CMK (cell line): ENCODE measurements around the gene GSTT2B.
A peak's percentile ranks its signal among the peaks of the same experiment; 100 is the strongest.
"Not testable (repeated sequence)": the region's sequence is repeated elsewhere in the genome, so short reads cannot be mapped to it uniquely, and the experiment has no call there.

Experiments used
- DNase-seq: peaks from one replicate; pipeline ENCODE4 v3.0.0-alpha.2; 2010; ENCODE audit warnings: low read depth

The GSTT2B gene

GRCh38 chr22:23940166-23940565 is 20.8 kb downstream of the GSTT2B start:
- DNase-seq: not testable (repeated sequence)

DNA sequence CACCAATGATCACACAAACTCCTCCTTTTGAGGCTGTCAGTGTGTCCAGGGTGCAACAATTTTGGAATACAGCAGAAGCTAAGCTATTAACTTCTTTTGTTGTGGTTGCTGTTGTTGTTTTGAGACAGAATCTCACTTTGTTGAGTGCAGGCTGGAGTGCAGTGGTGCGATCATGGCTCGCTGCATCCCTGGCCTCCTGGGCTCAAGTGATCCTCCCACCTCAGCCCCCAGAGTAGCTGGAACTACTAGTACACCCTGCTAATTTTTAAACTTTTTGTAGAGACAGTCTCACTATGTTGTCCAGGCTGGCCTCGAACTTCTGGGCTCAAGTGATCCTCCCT is 22.0 kb downstream of the GSTT2B start:
- DNase-seq: no peak

DNA sequence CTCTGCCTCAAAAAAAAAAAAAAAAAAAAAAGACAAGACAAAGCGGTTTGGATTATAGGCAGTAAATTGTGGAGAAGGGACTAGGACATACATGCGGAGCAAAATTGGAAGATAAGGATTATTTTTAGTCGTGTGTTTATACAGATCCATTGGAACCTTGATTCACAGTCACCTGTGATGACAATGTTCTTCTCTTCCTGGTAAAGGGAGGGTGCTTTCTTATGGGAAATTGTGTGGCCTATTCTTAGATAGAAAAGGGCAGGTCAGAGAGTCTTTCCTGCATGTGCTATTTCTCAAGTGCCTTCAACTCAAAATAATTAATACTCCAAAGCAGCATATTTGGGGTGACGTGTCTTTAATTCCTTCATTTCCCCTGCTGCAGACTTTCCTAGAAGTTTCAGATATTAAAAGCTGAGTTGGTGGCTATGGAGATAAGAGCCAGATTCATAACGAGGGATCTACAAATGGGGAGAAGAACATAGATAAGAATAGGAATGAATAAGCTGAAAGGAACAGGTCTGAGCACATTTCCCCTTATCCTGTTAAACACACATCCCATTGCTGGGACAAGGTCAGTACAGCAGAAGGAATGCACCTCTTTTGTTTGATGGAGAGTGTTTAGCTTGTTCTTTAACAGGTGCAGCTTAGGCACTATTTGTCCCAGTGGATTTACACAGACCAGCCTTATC is 22.5 kb downstream of the GSTT2B start:
- DNase-seq: peak; percentile 56

DNA sequence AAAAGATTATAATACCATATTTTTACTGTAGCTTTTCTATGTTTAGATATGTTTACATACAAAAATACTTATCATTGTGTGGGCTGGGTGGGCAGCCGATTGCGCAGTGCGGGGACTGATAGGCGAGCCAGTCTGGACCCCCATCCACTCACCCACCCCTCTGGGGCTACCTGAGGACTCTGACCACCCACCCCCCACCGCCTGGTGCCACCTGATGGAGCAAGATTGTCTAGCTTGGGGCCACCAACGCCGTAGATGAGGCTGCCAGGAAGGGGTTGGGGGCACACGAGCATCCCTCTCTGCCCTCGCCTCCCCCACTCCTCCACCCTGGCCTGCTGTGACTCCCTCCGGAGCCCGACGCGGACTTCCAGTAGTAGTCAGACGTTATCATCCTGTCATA is 34.4 kb downstream of the GSTT2B start:
- no peak for DNase-seq

- DNase-seq: no peak
Measured at GRCh38 chr22:23925020-23925606, 35.9 kb downstream of the GSTT2B start.

DNA sequence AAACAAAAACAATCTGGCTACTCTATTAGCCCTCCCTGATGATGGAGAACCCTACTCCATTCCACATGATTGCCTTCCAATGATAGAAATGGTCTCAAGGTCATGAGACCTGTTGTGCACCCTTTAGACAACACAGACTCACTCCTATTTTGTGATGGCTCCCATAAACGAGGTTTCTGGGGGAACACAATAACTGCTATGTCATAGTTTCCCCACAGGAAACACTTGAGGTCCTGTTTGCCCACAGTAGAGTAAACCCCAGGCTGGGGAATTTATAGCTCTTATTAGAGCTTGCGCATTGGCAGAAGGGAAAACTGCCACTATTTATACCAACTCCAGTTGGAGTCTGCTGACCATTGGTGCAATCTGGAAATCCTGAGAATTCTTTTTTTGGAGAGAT is 38.1 kb downstream of the GSTT2B start:
- no peak for DNase-seq

- not testable (repeated sequence) for DNase-seq
Measured at GRCh38 chr22:23921586-23922201, 39.3 kb downstream of the GSTT2B start.

- DNase-seq: not testable (repeated sequence)
Measured at GRCh38 chr22:23920267-23920611, 40.8 kb downstream of the GSTT2B start.

GRCh38 chr22:23915290-23915689 is 45.7 kb downstream of the GSTT2B start:
- no peak for DNase-seq

DNA sequence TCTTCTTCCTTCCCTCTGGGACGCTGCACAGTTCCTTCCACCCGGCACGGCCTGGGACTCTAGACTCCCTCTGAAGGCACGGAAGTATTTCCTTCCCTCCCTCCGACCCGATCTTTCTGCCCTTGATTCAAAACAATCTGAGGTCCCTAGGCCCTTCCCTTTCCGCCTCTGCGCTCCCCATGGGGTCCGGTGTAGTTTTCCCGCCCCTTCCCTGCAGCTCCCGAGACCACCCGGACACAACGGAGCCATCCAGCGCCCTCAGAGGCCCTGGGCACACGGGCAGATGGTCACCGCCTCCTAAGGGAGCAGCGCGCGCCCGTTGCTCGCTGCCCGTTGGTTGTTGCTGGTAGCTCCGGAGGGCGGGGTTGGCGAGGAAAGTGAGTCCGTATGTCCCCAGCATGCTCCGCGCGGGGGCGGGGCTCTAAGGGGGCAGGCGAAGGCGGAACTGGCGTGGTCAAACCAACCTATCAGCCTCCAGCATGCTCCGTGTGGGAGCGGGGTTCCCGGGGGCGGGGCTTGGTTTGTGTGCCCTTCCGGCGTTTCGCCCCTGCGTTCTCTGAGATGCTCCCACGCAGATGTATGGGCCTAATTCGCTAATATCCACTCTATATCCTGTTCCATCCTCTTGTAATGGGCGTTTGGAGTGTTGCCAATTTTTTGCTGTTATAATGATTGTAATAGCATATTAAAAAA is 47.2 kb downstream of the GSTT2B start:
- peak; percentile 99 for DNase-seq

GRCh38 chr22:23913306-23913660 is 47.7 kb downstream of the GSTT2B start:
- no peak for DNase-seq

GRCh38 chr22:23912293-23912903 is 48.6 kb downstream of the GSTT2B start:
- DNase-seq: no peak

- peak; percentile 74 for DNase-seq
Measured at GRCh38 chr22:23911318-23911980, 49.5 kb downstream of the GSTT2B start.

DNA sequence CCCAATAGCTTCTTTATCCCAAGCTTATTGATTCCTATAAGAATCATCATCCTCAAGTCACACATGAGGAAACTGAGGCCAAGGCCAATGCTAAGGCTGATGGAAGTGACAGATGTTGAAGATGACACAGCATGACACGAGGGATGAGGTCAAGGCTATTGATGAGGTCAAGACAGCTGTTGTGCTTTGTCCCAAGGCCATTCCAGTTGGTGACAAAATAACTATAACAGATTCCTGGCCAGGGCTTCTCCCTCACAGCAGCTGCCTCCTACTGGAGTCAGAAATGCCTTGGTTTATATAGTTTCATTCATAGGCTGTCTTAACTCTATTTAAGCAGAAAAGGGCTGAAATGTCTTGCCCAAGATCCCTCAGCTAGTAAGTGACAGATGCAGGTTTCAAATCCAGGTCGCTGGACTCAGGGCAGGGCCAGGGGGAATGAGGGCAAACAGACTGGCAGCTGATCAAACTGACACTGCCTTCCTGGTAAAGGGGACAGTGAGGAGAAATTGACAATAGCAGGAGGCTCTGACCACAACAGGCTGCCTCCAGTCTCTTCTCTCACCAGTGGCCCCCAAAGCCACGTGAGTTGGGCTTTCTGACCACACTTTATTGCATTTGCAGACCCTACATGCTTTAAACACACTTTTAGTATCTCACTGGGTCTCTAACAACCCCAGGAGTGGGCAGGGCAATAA is 50.4 kb downstream of the GSTT2B start:
- DNase-seq: no peak

GRCh38 chr22:23909296-23909898 is 51.6 kb downstream of the GSTT2B start:
- no peak for DNase-seq

DNA sequence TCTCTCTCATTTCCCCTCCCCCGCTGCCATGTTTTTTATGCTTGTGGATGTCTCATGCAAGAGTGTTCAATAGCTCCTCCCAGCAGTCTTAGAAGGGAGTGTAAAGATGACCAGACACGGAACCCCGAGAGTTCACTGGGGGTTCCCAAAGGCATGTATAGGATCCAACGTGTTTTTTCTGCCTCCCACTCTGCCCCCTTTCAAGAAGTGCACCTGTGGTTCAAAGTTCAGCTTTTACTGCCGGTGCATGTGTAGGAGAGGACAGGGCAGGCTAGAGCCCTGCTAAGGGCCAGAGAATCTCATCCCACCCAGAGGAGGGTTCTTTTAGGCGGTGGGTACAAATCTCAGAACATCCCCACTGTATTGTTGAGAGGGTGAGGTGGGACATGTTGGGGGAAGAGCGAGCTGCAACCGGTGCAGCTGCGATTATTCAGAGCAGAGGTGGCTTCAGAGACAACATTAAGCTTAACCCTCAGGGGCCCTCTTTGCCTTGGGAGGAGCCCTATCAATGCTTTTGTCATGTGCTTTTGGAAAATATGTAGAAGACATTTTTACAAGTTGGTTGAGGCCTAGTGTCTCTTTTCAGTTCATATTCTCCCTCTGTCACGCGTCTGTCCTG is 52.3 kb downstream of the GSTT2B start:
- no peak for DNase-seq

- not testable (repeated sequence) for DNase-seq
Measured at GRCh38 chr22:23907423-23907822, 53.6 kb downstream of the GSTT2B start.
